Type B pancreatic cell (in vitro differentiated cells): ENCODE data around the gene PRM3. TPM values are rescaled to one million over a fixed set of nuclear protein-coding genes. Genes with fewer than 3 reads are reported as not detected.

Experiments used
- DNase-seq: peaks from one replicate; pipeline ENCODE4 v3.0.0; 2021; ENCODE audit warnings: mixed read lengths; ENCODE audit not compliant: unreplicated experiment; ENCODE audit errors: extremely low spot score
- H3K27ac Mint-ChIP-seq: 2 replicates; pipeline ENCODE4 v1.8.0; 2021; ENCODE audit warnings: mild to moderate bottlenecking, mixed read lengths
- H3K27me3 Mint-ChIP-seq: 2 replicates; pipeline ENCODE4 v1.8.0; 2021; ENCODE audit warnings: mixed read lengths
- H3K36me3 Mint-ChIP-seq: 2 replicates; pipeline ENCODE4 v1.8.0; 2021; ENCODE audit warnings: mixed read lengths
- H3K4me1 Mint-ChIP-seq: one replicate; pipeline ENCODE4 v1.8.0; 2021; ENCODE audit warnings: mixed read lengths; ENCODE audit not compliant: unreplicated experiment
- H3K4me3 Mint-ChIP-seq: 2 replicates; pipeline ENCODE4 v1.8.0; 2021; ENCODE audit warnings: mild to moderate bottlenecking, mixed read lengths
- H3K9me3 Mint-ChIP-seq: 2 replicates; pipeline ENCODE4 v1.8.0; 2021; ENCODE audit warnings: mixed read lengths
- total RNA-seq: library from RNA; stranded (reverse); gene quantifications from 2 replicates; pipeline ENCODE4 v1.2.1, GENCODE V29; 2021; ENCODE audit warnings: low replicate concordance
- TF ChIP-seq, protein P1 (sequence below): fragments of 200-600 bp; sonication (generic); conservative IDR thresholded peaks from 2 replicates; pipeline ENCODE4 v1.5.0; 2021; ENCODE audit warnings: antibody characterized with exemption, mild to moderate bottlenecking

Gene PRM3
- total RNA-seq, 1 donor from 2014 or later = not detected

- TF ChIP-seq, protein P1, sequence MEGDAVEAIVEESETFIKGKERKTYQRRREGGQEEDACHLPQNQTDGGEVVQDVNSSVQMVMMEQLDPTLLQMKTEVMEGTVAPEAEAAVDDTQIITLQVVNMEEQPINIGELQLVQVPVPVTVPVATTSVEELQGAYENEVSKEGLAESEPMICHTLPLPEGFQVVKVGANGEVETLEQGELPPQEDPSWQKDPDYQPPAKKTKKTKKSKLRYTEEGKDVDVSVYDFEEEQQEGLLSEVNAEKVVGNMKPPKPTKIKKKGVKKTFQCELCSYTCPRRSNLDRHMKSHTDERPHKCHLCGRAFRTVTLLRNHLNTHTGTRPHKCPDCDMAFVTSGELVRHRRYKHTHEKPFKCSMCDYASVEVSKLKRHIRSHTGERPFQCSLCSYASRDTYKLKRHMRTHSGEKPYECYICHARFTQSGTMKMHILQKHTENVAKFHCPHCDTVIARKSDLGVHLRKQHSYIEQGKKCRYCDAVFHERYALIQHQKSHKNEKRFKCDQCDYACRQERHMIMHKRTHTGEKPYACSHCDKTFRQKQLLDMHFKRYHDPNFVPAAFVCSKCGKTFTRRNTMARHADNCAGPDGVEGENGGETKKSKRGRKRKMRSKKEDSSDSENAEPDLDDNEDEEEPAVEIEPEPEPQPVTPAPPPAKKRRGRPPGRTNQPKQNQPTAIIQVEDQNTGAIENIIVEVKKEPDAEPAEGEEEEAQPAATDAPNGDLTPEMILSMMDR = no peak
- Mint-ChIP-seq H3K4me1 (peaks cover 8% of the 10 kb centered on the region), H3K9me3 (no peaks in the 10 kb centered on the region), H3K27ac (no peak overlapping the region), H3K36me3 (no peaks in the 10 kb centered on the region), H3K27me3 (no peaks in the 10 kb centered on the region), H3K4me3 (no peak overlapping the region)
- no peak for DNase-seq
Observed at GRCh38 chr16:11242658-11243057, 30.8 kb downstream of the PRM3 start.

- H3K4me1 Mint-ChIP-seq = peaks cover 8% of the 10 kb centered on the region
- TF ChIP-seq, protein P1 = no peak
- H3K27ac Mint-ChIP-seq = no peak overlapping the region
- H3K36me3 Mint-ChIP-seq = no peaks in the 10 kb centered on the region
- no peak for DNase-seq
- no peak overlapping the region for H3K4me3 Mint-ChIP-seq
- no peaks in the 10 kb centered on the region for H3K27me3 Mint-ChIP-seq
- no peaks in the 10 kb centered on the region for H3K9me3 Mint-ChIP-seq
Observed at GRCh38 chr16:11241480-11242204, 31.8 kb downstream of the PRM3 start.

DNA sequence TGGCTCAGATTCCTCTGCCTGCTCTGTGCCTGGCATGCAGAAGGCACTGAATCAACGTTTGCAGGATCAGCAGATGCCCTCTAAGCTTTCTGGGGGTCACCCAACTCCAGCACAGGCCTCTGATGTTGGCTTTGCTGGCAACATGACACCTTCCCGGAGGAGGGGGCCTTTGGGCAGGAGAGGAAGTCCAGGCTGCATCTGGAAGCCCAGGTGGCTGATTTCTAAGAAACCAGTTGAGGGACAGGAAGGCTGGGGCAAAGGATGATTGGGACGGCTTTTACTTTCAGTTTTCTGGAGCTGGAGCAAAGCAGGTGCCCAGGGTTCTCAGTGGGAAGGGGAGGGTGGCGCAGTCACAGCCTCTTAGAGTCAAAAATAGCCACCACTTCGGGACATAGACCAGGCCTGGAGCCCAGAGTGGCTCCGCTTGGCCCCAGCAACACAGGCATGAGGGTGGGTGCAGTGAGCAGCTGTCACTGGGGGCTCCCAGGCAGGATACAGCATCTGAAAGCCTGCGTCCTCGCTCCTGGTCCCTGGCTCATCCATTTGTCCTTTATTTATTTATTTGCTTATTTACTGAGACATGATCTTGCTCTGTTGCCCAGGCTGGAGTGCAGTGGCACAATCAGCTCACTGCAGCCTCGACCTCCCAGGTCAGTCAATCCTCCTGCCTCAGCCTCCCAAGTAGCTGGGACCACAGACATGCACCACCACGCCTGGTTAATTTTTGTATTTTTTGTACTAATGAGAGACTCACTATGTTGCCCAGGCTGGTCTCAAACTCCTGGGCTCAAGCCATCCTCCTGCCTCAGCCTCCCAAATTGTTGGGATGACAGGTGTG lies 32.6 kb downstream of the PRM3 start:
- Mint-ChIP-seq H3K27ac (no peak overlapping the region), H3K27me3 (no peaks in the 10 kb centered on the region), H3K36me3 (no peaks in the 10 kb centered on the region), H3K4me1 (peaks cover 8% of the 10 kb centered on the region), H3K9me3 (no peaks in the 10 kb centered on the region), H3K4me3 (no peak overlapping the region)
- TF ChIP-seq, protein P1 = no peak
- no peak for DNase-seq

- no peak for DNase-seq
- no peaks in the 10 kb centered on the region for H3K9me3 Mint-ChIP-seq
- H3K36me3 Mint-ChIP-seq = no peaks in the 10 kb centered on the region
- H3K27ac Mint-ChIP-seq = no peak overlapping the region
- TF ChIP-seq, protein P1 = no peak
- no peak overlapping the region for H3K4me3 Mint-ChIP-seq
- H3K27me3 Mint-ChIP-seq = no peaks in the 10 kb centered on the region
- no peaks in the 10 kb centered on the region for H3K4me1 Mint-ChIP-seq
Observed at GRCh38 chr16:11239644-11240632, 33.5 kb downstream of the PRM3 start.
